CD1c-positive myeloid dendritic cell (primary cell): ENCODE measurements around the gene ZNF684.
A peak's percentile ranks its signal among the peaks of the same experiment; 100 is the strongest.

Experiments used
- DNase-seq: peaks from one replicate; pipeline ENCODE4 v3.0.0-alpha.2; 2016; ENCODE audit errors: extremely low spot score

The ZNF684 gene

GRCh38 chr1:40574805-40575204 lies 43.4 kb downstream of the ZNF684 start:
- peak; percentile 75 for DNase-seq

GRCh38 chr1:40575336-40575735 lies 43.9 kb downstream of the ZNF684 start:
- no peak for DNase-seq

GRCh38 chr1:40582116-40582515 lies 50.7 kb downstream of the ZNF684 start:
- DNase-seq, result no peak

GRCh38 chr1:40583980-40584379 lies 52.5 kb downstream of the ZNF684 start:
- DNase-seq, result no peak

- no peak for DNase-seq
These were observed 57.1 kb downstream of the ZNF684 start for GRCh38 chr1:40588586-40588985.

- DNase-seq, result peak; percentile 71
These were observed 60.8 kb downstream of the ZNF684 start for GRCh38 chr1:40592107-40592803.

- DNase-seq, result no peak
These were observed 62.2 kb downstream of the ZNF684 start for GRCh38 chr1:40593449-40594186.

- DNase-seq, result peak; percentile 22
These were observed 62.7 kb downstream of the ZNF684 start for GRCh38 chr1:40594187-40594531.

GRCh38 chr1:40595623-40596022 lies 64.2 kb downstream of the ZNF684 start:
- no peak for DNase-seq
